A673 (cell line): Measurements from ENCODE around the gene ATOSB. TPM values are rescaled to one million over a fixed set of nuclear protein-coding genes. Genes with fewer than 3 reads are reported as not detected.

ENCODE experiments used
- BruUV-seq: library from RNA; stranded (reverse); fragments of 400-500 nt; replicated peaks from 2 replicates; lab custom pipeline; 2021; lab: Mats Ljungman, UMichigan
- CTCF ChIA-PET: fragments of 300-600 bp; sonication (Branson Sonifier 250); formaldehyde crosslinking; loops from one replicate; lab custom pipeline; 2022; ENCODE audit warnings: antibody characterized with exemption; lab: Charles Lee
- POLR2A ChIA-PET: fragments of 300-600 bp; sonication (Branson Sonifier 250); formaldehyde crosslinking; loops from one replicate; lab custom pipeline; 2022; ENCODE audit warnings: antibody characterized with exemption; ENCODE audit not compliant: low non-redundant PET; lab: Charles Lee
- DNase-seq: peaks from one replicate; pipeline ENCODE4 v3.0.0-alpha.2; 2015; ENCODE audit warnings: low spot score
- H3K27ac ChIP-seq: fragments of 200-600 bp; sonication (generic); 2 replicates; pipeline ENCODE4 v1.5.1; 2016; ENCODE audit warnings: mixed run types, low read depth, mild to moderate bottlenecking, mixed read lengths, antibody characterized with exemption, low read length; ENCODE audit not compliant: poor library complexity, severe bottlenecking
- H3K27me3 ChIP-seq: fragments of 200-600 bp; sonication (generic); replicated peaks from 2 replicates; pipeline ENCODE4 v1.6.1; 2017; ENCODE audit warnings: mixed run types, low read depth, mild to moderate bottlenecking, mixed read lengths, antibody characterized with exemption, low read length; ENCODE audit not compliant: insufficient read depth, poor library complexity
- H3K36me3 ChIP-seq: fragments of 200-600 bp; sonication (generic); 2 replicates; pipeline ENCODE4 v1.6.1; 2016; ENCODE audit warnings: mixed run types, mild to moderate bottlenecking, mixed read lengths, antibody characterized with exemption, low read length; ENCODE audit not compliant: insufficient read depth, poor library complexity, severe bottlenecking
- H3K4me1 ChIP-seq: fragments of 200-600 bp; sonication (generic); 2 replicates; pipeline ENCODE4 v1.6.1; 2017; ENCODE audit warnings: mixed run types, mild to moderate bottlenecking, mixed read lengths, antibody characterized with exemption, low read length; ENCODE audit not compliant: insufficient read depth, poor library complexity, severe bottlenecking
- H3K4me3 ChIP-seq: fragments of 200-600 bp; sonication (generic); 2 replicates; pipeline ENCODE4 v1.5.1; 2016; ENCODE audit warnings: low read depth, mixed run types, mild to moderate bottlenecking, mixed read lengths, low read length; ENCODE audit not compliant: poor library complexity, severe bottlenecking
- H3K9me3 ChIP-seq: fragments of 200-600 bp; sonication (generic); 2 replicates; pipeline ENCODE4 v1.6.1; 2016; ENCODE audit warnings: mixed run types, low read depth, mild to moderate bottlenecking, mixed read lengths, antibody characterized with exemption, low read length; ENCODE audit not compliant: poor library complexity, severe bottlenecking
- CTCF ChIP-seq: fragments of 300-800, 200-600 bp; sonication (generic); conservative IDR thresholded peaks from 2 replicates; pipeline ENCODE4 v1.5.1; 2017; ENCODE audit warnings: low read depth, mild to moderate bottlenecking, antibody characterized with exemption, low read length, moderate library complexity, mixed read lengths
- EZH2 ChIP-seq: fragments of 200-600 bp; sonication (generic); IDR thresholded peaks from 2 replicates; pipeline ENCODE4 v1.6.1; 2017; ENCODE audit warnings: borderline replicate concordance, low read depth, mild to moderate bottlenecking, mixed read lengths, antibody characterized with exemption, low read length; ENCODE audit not compliant: poor library complexity, severe bottlenecking
- intact Hi-C: fragments of 100-400 bp; cut with micrococcal nuclease; formaldehyde crosslinking; loops from one replicate; pipeline ENCODE4 v1.10.0; 2022; ENCODE audit not compliant: unreplicated experiment
- total RNA-seq: library from RNA; stranded (reverse); gene quantifications from 2 replicates; pipeline ENCODE4 v1.2.3, GENCODE V29; 2021

The ATOSB gene
- total RNA-seq, 1 experiment from 2014 or later, result 7.4 TPM

GRCh38 chr9:35091536-35091935 lies 24.1 kb downstream of the ATOSB start:
- no peak overlapping the region for H3K27ac ChIP-seq
- no peak for TF ChIP-seq CTCF
- ChIA-PET POLR2A (no interaction called here), CTCF (interaction anchor here (1.0 kb wide), 1 partner anchor 192 kb away, joined by 4 read pairs; no protein-coding TSS in a partner anchor)
- H3K4me3 ChIP-seq, result no peak overlapping the region
- no TSS peak for BruUV-seq
- no peaks in the 10 kb centered on the region for H3K9me3 ChIP-seq
- DNase-seq, result no peak
- peaks cover 7% of the 10 kb centered on the region for H3K4me1 ChIP-seq
- peaks cover 29% of the 10 kb centered on the region for H3K36me3 ChIP-seq
- no peaks in the 10 kb centered on the region for H3K27me3 ChIP-seq
- intact Hi-C loops, result no loop called here

- H3K36me3 ChIP-seq, result peaks cover 29% of the 10 kb centered on the region
- ChIA-PET CTCF (no interaction called here), POLR2A (interaction anchor here (0.6 kb wide), 1 partner anchor 116 kb away, joined by 20 read pairs; no protein-coding TSS in a partner anchor)
- H3K4me3 ChIP-seq, result no peak overlapping the region
- no peak for DNase-seq
- intact Hi-C loops, result no loop called here
- H3K27ac ChIP-seq, result no peak overlapping the region
- H3K4me1 ChIP-seq, result no peaks in the 10 kb centered on the region
- no TSS peak for BruUV-seq
- H3K27me3 ChIP-seq, result no peaks in the 10 kb centered on the region
- H3K9me3 ChIP-seq, result no peaks in the 10 kb centered on the region
- TF ChIP-seq CTCF, result no peak
- no peak for TF ChIP-seq EZH2
Measured at GRCh38 chr9:35089434-35089833, 26.2 kb downstream of the ATOSB start.

- ChIA-PET POLR2A (no interaction called here), CTCF (interaction anchor here (1.2 kb wide), 1 partner anchor 12 kb away, joined by 8 read pairs; no protein-coding TSS in a partner anchor)
- Histone ChIP-seq H3K9me3 (no peaks in the 10 kb centered on the region), H3K36me3 (peaks cover 13% of the 10 kb centered on the region), H3K4me1 (peaks cover 4% of the 10 kb centered on the region), H3K27ac (no peak overlapping the region), H3K27me3 (no peaks in the 10 kb centered on the region), H3K4me3 (no peak overlapping the region)
- BruUV-seq, result no TSS peak
- no peak for DNase-seq
- intact Hi-C loops, result no loop called here
- TF ChIP-seq EZH2 (no peak), CTCF (no peak)
Measured at GRCh38 chr9:35085078-35085477, 30.6 kb downstream of the ATOSB start.
